Stimulated activated naive CD8-positive, alpha-beta T cell treated with anti-CD3 and anti-CD28 coated beads, Interleukin-15, Interleukin-2, amounts not matched to agents 100 ng/mL and 50 ng/mL, for 24 hours (primary cell): ENCODE measurements around the gene RNF157.

Experiments
- H3K27ac Mint-ChIP-seq: one replicate; pipeline ENCODE4 v1.8.0; 2021; ENCODE audit warnings: mild to moderate bottlenecking, mixed read lengths
- H3K27me3 Mint-ChIP-seq: one replicate; pipeline ENCODE4 v1.8.0; 2021; ENCODE audit warnings: mixed read lengths
- H3K36me3 Mint-ChIP-seq: one replicate; pipeline ENCODE4 v1.8.0; 2021; ENCODE audit warnings: low read depth, mixed read lengths
- H3K4me1 Mint-ChIP-seq: one replicate; pipeline ENCODE4 v1.8.0; 2021; ENCODE audit warnings: low read depth, mixed read lengths
- H3K4me3 Mint-ChIP-seq: one replicate; pipeline ENCODE4 v1.8.0; 2021; ENCODE audit warnings: mild to moderate bottlenecking, mixed read lengths
- H3K9me3 Mint-ChIP-seq: one replicate; pipeline ENCODE4 v1.8.0; 2021; ENCODE audit warnings: mixed read lengths

RNF157 gene

DNA sequence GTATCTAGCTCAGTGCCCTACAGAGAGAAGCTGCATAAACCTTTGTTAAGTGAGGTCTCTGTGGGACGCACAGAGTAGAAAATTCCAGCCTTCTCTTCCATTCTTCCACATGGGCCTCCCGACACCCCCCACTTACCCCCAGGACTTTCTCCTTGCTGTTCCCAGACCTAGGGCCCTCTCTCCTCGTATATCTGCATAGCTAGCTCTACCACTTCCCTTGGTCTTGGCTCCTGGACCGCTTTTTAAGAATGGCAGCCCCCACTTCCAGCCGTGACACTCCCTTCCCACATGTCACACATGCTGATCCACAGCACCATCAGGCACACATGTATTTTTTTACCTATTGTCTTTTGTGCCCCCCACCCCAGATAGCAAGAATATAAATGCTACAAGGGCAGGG is 82.5 kb downstream of the RNF157 start:
- H3K4me1 Mint-ChIP-seq: peaks cover 17% of the 10 kb centered on the region
- H3K27me3 Mint-ChIP-seq: no peaks in the 10 kb centered on the region
- H3K36me3 Mint-ChIP-seq: peaks cover 13% of the 10 kb centered on the region
- no peaks in the 10 kb centered on the region for H3K9me3 Mint-ChIP-seq
- no peak overlapping the region for H3K4me3 Mint-ChIP-seq
- H3K27ac Mint-ChIP-seq: no peak overlapping the region

DNA sequence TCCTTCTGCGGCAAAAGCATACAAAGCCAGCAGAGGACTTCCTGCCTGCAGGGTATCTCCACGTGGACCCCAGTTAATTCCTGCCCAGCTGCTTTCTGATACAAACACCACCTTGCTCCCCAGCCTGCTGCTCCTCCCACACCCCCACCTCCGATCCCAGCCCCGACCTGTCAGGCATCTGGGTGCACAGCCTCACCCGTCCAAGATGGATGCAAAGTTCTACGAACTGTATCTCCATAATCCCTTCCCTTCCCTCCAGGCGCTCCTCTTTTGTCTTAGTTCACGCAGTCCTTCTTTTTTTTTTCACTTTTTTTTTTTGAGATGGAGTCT is 83.7 kb downstream of the RNF157 start:
- H3K4me3 Mint-ChIP-seq: no peak overlapping the region
- H3K27me3 Mint-ChIP-seq: no peaks in the 10 kb centered on the region
- H3K27ac Mint-ChIP-seq: no peak overlapping the region
- no peaks in the 10 kb centered on the region for H3K9me3 Mint-ChIP-seq
- H3K4me1 Mint-ChIP-seq: peaks cover 28% of the 10 kb centered on the region
- H3K36me3 Mint-ChIP-seq: peaks cover 13% of the 10 kb centered on the region

DNA sequence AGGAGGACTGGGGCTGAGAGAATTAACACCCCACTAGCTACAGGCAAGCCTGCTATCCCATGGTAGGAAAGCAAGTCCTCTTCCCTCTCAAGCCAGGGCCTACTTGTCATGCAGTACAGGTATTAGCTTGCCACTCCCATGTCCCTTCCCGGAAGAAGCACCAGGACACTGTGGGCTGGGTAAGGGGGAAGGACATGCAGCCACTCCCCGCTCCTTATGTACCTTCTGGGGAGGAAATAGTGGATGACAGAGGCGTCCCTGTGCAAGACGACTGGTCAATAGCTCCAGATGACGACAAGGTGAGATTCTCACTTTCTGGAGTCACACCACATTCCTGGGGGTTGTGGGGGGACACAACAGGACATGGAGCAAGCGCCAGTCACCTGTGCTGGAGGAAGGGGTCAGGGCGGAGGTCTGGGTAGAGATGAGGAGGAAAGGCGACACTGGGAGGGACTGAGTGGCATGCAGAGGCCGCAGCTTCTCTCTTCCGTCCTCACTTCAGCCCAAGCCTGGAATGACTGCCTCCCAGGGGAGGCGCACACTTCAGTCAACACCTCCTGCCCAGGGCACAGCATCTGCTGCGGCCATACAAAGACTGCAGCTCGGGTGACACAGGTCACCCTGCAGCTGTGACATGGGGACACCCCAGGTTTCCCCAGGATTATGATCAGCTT is 84.2 kb downstream of the RNF157 start:
- no peaks in the 10 kb centered on the region for H3K9me3 Mint-ChIP-seq
- no peak overlapping the region for H3K27ac Mint-ChIP-seq
- no peak overlapping the region for H3K4me3 Mint-ChIP-seq
- peaks cover 33% of the 10 kb centered on the region for H3K4me1 Mint-ChIP-seq
- no peaks in the 10 kb centered on the region for H3K27me3 Mint-ChIP-seq
- peaks cover 13% of the 10 kb centered on the region for H3K36me3 Mint-ChIP-seq

DNA sequence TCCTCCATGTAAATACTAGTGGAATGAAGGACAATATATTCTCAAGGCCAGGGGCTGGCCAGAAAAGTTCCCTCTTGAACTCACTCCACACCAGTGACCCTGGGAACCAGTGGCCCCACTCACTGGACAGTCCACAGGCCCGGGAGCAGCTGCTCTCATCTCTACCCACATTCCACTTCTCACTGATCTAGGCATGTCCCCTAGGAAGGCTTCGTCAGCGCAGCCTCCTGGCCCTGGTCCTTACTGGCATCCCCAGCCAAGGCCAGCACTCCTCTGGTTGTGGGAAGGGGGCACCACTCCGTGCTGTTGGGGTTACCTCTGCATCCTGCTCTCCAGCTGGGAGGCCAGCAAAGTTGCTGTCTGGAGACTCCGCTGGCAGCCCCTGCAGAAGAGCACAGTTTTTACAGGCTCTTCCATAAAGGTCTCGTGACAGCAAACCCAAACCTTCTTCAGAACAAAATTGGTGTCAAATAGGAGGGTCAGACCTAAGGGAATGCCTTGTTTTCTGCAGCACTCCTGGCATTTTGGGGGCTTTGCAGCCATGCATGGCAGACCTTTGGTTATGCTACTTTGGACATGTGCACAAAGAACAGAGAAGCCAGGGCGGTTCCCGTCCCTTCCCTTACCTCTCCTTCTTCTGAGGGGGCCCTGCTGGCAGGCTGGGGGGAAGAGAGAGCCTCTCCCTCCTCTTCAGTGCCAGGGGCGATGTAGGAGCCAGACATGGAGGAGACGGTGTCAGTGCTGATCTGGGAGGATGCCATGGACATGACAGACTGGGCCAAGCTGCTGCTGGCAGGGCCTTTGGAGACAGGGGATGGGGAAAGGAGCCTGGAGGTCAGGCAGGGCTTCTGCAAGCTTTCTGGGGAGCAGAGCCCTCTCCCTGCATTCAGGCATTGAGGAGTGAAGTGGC is 85.1 kb downstream of the RNF157 start:
- H3K4me3 Mint-ChIP-seq: no peak overlapping the region
- peaks cover 38% of the 10 kb centered on the region for H3K4me1 Mint-ChIP-seq
- peaks cover 18% of the 10 kb centered on the region for H3K36me3 Mint-ChIP-seq
- H3K27ac Mint-ChIP-seq: no peak overlapping the region
- H3K9me3 Mint-ChIP-seq: no peaks in the 10 kb centered on the region
- H3K27me3 Mint-ChIP-seq: no peaks in the 10 kb centered on the region

DNA sequence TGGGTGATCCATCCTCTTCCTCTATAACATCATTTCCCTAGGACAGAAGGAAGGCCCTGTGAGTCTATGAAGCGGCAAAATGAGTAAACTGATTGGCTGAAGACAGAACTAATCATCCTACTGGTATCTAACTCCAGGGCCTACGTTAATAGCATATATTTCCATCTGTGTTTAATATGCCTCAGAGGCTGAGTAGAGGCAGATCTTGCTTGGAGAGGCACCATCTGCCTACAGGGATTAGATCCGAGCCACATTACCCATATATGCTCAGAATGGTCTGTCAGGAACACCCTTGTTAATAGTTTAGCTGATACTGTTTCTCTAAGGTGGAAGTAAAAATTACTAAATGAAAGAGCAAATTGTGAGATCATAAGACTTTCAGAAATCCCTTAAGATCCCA is 86.0 kb downstream of the RNF157 start:
- no peak overlapping the region for H3K4me3 Mint-ChIP-seq
- no peaks in the 10 kb centered on the region for H3K27me3 Mint-ChIP-seq
- no peak overlapping the region for H3K27ac Mint-ChIP-seq
- peaks cover 38% of the 10 kb centered on the region for H3K4me1 Mint-ChIP-seq
- no peaks in the 10 kb centered on the region for H3K9me3 Mint-ChIP-seq
- H3K36me3 Mint-ChIP-seq: peaks cover 18% of the 10 kb centered on the region

DNA sequence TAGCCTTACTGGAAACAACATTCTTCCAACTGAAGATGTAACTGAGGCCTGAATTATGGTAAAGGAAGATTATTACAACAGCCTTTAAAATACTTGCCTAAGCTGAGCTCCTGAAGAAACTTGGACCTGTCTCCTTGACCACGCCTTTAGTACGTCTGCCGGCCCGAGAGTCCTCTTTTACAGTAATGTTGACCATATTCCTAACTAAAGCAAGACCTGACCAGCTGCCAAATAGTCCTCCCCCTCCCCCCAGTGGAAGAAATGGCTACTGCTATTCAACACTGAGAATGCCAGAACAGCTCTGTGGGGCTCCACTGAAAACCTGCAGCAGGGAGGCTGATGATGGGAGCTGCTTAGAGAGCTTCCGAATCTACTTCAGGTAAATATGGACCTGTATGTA is 86.7 kb downstream of the RNF157 start:
- Mint-ChIP-seq H3K27me3 (no peaks in the 10 kb centered on the region), H3K9me3 (no peaks in the 10 kb centered on the region), H3K27ac (peak overlapping the region; percentile 22), H3K4me1 (peaks cover 38% of the 10 kb centered on the region), H3K4me3 (no peak overlapping the region), H3K36me3 (peaks cover 21% of the 10 kb centered on the region)

DNA sequence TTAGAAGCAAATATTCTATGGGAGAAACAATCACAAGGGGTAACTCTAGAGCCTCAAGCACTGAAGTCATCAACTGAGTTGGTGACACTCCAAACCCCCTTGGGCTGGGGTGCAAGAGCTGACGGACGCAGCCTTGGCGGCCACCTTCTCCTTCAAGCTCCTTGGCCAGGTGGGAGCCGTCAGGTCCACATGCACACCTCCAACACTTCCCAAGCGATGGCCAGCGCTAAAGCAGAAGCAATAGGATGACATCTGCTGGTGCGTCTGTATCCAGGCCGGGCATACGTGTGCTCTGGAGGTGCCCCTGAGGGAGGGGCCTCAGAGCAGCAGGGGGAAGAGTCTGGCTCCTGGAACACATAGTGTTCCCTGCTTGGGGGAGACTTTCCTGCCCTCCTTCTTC is 87.1 kb downstream of the RNF157 start:
- H3K36me3 Mint-ChIP-seq: peaks cover 22% of the 10 kb centered on the region
- peak overlapping the region; percentile 22 for H3K27ac Mint-ChIP-seq
- H3K4me1 Mint-ChIP-seq: peaks cover 38% of the 10 kb centered on the region
- H3K9me3 Mint-ChIP-seq: no peaks in the 10 kb centered on the region
- H3K4me3 Mint-ChIP-seq: no peak overlapping the region
- no peaks in the 10 kb centered on the region for H3K27me3 Mint-ChIP-seq

DNA sequence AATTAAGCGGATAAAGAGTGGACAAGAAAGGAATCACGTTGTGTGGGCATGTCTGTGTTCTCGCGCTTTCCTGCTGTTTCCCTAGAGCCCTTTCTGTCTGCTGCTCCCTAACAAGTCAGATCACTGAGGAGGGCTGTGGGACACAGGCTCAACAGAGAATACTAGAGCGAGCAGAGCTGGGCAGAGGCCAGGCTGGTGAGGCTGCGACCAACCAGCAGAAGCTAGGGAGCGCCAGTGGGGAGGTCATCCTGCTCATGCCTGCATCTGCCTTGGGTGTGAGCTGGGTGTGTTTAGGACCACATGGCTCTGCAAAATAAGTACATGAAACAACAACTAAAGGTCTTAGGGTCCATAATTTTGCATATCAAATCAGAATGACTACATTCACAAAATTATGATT is 87.7 kb downstream of the RNF157 start:
- Mint-ChIP-seq H3K36me3 (peaks cover 22% of the 10 kb centered on the region), H3K27me3 (no peaks in the 10 kb centered on the region), H3K4me1 (peaks cover 40% of the 10 kb centered on the region), H3K4me3 (no peak overlapping the region), H3K9me3 (no peaks in the 10 kb centered on the region), H3K27ac (peak overlapping the region; percentile 21)

DNA sequence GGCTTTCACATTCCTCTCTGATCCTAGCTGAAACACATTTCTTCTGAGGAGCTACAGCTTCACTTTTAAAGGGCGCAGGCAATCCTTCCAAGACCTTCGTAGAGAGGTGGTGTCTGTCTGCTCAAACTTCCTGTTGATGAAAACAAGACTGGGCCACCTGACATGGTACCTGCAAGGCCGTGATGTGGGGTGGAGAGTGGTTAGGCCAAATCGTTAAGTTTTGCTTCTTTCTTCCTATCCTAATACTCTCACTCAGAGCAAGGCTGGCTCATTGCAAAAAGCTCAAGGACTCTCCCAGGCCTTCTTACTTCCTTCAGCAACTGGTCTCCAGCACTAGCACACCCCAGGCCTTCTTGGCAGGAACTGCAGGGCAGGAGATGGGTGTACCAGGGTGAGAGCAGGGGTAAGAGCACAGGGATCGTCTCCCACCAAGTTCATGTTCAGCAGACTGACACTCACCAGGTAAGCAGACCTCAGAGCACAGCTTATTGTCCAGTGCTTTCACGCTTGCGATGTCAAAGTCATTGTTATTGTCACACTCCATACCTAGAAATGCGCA is 88.3 kb downstream of the RNF157 start:
- Mint-ChIP-seq H3K27me3 (no peaks in the 10 kb centered on the region), H3K9me3 (no peaks in the 10 kb centered on the region), H3K4me1 (peaks cover 42% of the 10 kb centered on the region), H3K27ac (peak overlapping the region; percentile 21), H3K36me3 (peaks cover 20% of the 10 kb centered on the region), H3K4me3 (no peak overlapping the region)

DNA sequence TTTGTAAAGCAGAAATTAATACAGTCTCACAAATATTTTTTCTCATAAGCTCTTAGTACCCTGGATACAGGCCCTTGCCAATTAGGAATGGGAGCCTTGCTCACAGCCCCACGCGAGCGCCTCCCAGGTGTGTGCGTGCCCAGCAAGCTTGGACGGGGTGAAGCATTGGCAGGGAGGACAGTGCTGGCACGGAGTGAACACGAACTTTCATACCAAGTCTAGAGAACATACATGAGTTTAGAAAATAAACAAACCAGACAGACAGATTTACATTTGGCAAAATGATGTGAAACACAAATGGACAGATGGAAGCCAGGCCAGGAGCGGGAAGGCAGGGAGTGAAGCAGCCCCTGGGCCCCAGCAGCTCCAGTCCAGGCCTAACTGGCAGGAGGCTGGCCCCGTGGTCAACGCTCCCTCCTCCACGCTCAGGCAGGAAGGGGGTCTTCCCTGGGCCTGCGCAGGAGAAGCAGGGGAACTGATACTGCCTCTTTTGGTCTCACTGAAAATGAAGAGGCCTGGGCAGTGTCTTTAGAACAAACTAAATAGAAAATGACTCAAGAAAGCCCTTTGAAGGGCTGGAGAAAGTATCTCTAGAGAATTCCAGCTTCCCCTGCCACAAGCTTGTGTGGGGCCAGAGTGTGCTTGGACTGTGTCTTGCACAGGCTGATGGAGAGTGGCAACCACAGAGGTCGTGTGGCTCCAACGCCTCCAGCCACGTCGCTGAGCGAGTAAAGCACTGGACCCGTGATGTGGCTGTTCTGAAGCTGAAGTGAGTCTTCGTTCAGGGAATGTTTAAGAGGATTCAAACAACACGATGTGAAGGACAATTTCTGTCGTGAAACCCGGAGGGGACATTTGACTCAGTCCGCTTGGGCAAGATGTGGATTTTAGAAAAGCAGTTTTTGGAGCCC is 89.3 kb downstream of the RNF157 start:
- peaks cover 52% of the 10 kb centered on the region for H3K4me1 Mint-ChIP-seq
- H3K4me3 Mint-ChIP-seq: no peak overlapping the region
- no peaks in the 10 kb centered on the region for H3K9me3 Mint-ChIP-seq
- no peaks in the 10 kb centered on the region for H3K27me3 Mint-ChIP-seq
- peaks cover 23% of the 10 kb centered on the region for H3K36me3 Mint-ChIP-seq
- peak overlapping the region; percentile 49 for H3K27ac Mint-ChIP-seq

DNA sequence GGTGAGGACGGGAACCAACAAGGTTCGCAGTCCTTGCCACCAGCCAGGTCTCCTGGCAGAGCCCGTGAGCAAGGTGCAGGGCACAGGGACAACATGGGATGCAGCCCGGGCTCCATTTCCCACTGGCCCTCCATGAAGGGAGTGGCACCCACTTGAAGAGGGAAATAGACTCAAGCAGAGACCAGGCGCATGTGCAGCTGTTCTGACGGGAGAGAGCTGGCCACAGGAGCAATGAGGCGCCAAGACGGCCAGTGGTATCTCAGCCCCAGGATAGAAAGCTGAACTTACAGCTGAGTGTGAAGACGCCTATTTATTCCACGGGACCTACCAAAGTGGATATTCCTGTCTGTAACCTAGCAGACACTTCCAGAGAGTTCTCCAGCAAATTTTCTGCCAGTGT is 91.1 kb downstream of the RNF157 start:
- Mint-ChIP-seq H3K27me3 (no peaks in the 10 kb centered on the region), H3K36me3 (peaks cover 19% of the 10 kb centered on the region), H3K4me1 (peaks cover 66% of the 10 kb centered on the region), H3K9me3 (no peaks in the 10 kb centered on the region), H3K27ac (no peak overlapping the region), H3K4me3 (no peak overlapping the region)

DNA sequence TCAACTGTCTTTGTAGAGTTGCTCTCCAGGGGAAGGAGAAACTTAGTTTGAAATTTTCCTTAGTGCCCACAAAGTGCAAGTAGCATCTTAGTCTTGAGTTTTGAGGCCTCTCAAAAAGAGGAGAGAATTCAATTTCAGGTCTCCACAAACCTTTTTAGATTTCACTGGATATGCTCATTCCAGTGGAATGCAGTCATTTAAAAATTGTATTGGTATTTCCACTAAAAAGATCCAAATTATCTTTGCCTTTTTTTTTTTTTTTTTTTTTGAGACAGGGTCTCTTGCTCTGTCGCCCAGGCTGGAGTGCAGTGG is 92.3 kb downstream of the RNF157 start:
- H3K4me3 Mint-ChIP-seq: no peak overlapping the region
- H3K4me1 Mint-ChIP-seq: peaks cover 68% of the 10 kb centered on the region
- no peaks in the 10 kb centered on the region for H3K9me3 Mint-ChIP-seq
- no peaks in the 10 kb centered on the region for H3K27me3 Mint-ChIP-seq
- H3K36me3 Mint-ChIP-seq: peaks cover 15% of the 10 kb centered on the region
- no peak overlapping the region for H3K27ac Mint-ChIP-seq

DNA sequence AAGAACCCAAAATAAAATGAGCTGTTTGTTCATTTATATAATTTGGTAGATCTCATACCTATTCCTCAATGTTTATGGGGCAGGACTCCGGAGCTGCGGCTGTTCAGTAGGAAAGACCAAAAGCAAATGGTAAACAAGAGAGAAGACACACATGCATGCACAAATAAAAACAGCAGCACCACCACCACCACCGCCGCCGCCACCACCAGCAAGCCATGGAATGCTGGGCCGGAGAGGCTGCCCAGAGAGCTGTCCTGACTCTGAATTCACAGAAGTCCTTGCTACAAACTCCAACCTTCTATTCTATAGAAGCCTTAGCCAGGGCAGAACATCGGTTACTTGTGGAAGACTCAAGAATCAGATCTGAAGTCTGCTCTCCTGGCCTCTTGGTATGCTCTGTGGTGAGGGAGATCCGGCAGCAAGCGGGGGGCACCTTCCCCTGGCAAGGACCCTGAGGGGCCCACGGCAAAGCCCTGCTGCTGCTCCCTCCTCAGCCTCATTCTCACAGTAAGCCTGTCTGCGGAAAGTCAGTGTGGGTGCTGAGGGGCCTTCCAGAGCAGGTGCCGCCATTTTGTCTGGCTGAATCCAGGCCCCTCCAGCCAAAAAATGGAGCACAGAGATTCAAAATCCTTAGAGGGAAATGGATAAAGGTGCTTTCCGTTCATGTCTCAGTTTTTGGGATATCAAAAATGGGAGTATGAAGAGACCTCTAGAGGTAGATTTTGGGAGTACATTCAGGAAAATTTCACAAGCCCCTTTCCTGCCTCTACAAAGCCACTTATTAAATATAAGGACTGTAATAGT is 92.9 kb downstream of the RNF157 start:
- Mint-ChIP-seq H3K9me3 (no peaks in the 10 kb centered on the region), H3K27ac (peak overlapping the region; percentile 96), H3K36me3 (peaks cover 15% of the 10 kb centered on the region), H3K4me3 (no peak overlapping the region), H3K4me1 (peaks cover 68% of the 10 kb centered on the region), H3K27me3 (no peaks in the 10 kb centered on the region)
